Calu3 (cell line): ENCODE data around the gene RPUSD1. TPM values are rescaled to one million over a fixed set of nuclear protein-coding genes. Genes with fewer than 3 reads are reported as not detected.

Source experiments
- BruUV-seq: library from RNA; stranded (reverse); fragments of 400-500 nt; replicated peaks from 2 replicates; lab custom pipeline; 2021; lab: Mats Ljungman, UMichigan
- CTCF ChIA-PET: fragments of 300-600 bp; sonication (Branson Sonifier 250); formaldehyde crosslinking; loops from one replicate; lab custom pipeline; 2022; ENCODE audit warnings: antibody characterized with exemption; lab: Charles Lee
- DNase-seq: peaks from one replicate; pipeline ENCODE4 v3.0.0; 2022
- H3K27ac Mint-ChIP-seq: one replicate; pipeline ENCODE4 v1.8.0; 2022; ENCODE audit warnings: mixed read lengths; ENCODE audit not compliant: unreplicated experiment
- H3K27me3 Mint-ChIP-seq: one replicate; pipeline ENCODE4 v1.8.0; 2022; ENCODE audit warnings: mixed read lengths; ENCODE audit not compliant: unreplicated experiment
- H3K36me3 Mint-ChIP-seq: one replicate; pipeline ENCODE4 v1.8.0; 2022; ENCODE audit warnings: mild to moderate bottlenecking, moderate library complexity, mixed read lengths; ENCODE audit not compliant: insufficient read depth, unreplicated experiment
- H3K4me1 Mint-ChIP-seq: one replicate; pipeline ENCODE4 v1.8.0; 2022; ENCODE audit warnings: mild to moderate bottlenecking, low read depth, mixed read lengths; ENCODE audit not compliant: unreplicated experiment
- H3K4me3 Mint-ChIP-seq: one replicate; pipeline ENCODE4 v1.8.0; 2022; ENCODE audit warnings: mild to moderate bottlenecking, low read depth, moderate library complexity, mixed read lengths; ENCODE audit not compliant: unreplicated experiment
- H3K9me3 Mint-ChIP-seq: one replicate; pipeline ENCODE4 v1.8.0; 2022; ENCODE audit warnings: low read depth, mixed read lengths; ENCODE audit not compliant: unreplicated experiment
- intact Hi-C: fragments of 100-400 bp; cut with micrococcal nuclease; formaldehyde crosslinking; loops from one replicate; pipeline ENCODE4 v1.10.0; 2022; ENCODE audit not compliant: unreplicated experiment
- total RNA-seq: library from RNA; stranded (reverse); gene quantifications from 2 replicates; pipeline ENCODE4 v1.2.3, GENCODE V29; 2022
- TF ChIP-seq, protein P1 (sequence below): fragments of 200-600 bp; IDR thresholded peaks from one replicate; pipeline ENCODE4 v1.8.0; 2022; ENCODE audit warnings: antibody characterized with exemption; ENCODE audit not compliant: unreplicated experiment

Gene RPUSD1
- total RNA-seq, 1 experiment from 2014 or later, result 47.5 TPM

DNA sequence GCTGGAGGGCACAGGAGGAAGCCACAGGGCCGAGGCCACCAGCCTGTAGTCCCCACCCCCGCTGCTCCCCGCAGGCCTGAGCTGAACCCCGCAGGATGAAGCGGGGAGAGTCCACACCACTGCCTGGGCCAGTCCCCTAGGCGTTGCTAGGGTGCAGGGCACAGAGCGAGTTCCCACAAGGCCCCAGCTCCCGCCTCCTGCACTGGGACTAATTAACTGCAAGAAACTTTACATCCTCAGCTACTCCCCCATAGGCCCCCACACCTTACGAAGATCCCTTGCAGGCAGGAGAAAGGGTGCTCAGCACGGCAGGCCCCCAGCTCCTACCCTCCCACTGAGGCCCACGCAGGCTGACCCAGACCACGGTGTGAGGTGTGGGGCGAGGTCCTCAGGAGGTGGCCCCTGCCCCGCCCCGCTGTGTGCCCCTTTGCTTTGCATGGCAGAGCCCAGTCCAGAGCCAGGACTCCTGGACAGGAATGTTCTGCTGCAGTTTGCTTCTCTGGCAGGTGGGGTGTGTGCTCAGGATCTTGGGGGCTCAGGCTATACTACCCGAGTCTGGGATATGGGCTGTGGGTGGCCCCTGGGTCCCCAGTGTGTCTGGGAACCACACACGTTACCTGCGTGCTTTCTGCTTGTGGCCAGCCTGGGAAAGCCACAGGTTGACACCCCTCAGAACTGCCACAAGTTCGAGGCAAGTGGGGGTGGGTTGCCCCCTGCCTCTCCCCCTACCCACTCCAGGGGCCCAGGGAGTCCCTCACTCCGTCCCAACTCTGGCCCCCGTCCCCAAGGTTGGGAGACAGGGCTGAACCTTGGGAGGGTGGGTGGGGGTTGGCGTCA is 11.1 kb upstream of the RPUSD1 start:
- BruUV-seq, result no TSS peak
- DNase-seq, result no peak
- CTCF ChIA-PET, result interaction anchor here (0.8 kb wide), 1 partner anchor 79 kb away, joined by 3 read pairs; no protein-coding TSS in a partner anchor

DNA sequence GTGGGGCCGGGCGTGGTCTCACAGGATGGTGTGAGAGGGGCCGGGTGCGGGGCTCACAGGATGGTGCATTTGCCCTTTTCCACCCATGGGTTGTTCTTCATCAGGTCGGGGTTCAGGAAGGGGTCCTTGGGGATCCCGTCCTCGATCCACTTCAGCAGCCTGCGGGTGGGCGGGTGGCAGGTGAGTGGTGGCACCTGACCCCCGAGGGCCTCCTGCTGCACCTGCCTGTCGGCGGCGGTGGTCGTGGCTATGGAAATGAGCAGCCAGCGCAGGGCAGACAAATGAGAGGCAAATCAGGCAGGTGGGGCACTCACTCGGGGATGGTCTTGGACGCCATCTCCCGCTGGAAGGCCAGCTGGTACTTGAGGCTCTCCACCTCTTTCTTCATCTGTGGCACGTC is 10.5 kb upstream of the RPUSD1 start:
- intact Hi-C loops, result no loop called here
- CTCF ChIA-PET, result interaction anchor here (0.8 kb wide), 1 partner anchor 78 kb away, joined by 3 read pairs; no protein-coding TSS in a partner anchor
- BruUV-seq, result no TSS peak
- DNase-seq, result no peak
- TF ChIP-seq, protein P1, sequence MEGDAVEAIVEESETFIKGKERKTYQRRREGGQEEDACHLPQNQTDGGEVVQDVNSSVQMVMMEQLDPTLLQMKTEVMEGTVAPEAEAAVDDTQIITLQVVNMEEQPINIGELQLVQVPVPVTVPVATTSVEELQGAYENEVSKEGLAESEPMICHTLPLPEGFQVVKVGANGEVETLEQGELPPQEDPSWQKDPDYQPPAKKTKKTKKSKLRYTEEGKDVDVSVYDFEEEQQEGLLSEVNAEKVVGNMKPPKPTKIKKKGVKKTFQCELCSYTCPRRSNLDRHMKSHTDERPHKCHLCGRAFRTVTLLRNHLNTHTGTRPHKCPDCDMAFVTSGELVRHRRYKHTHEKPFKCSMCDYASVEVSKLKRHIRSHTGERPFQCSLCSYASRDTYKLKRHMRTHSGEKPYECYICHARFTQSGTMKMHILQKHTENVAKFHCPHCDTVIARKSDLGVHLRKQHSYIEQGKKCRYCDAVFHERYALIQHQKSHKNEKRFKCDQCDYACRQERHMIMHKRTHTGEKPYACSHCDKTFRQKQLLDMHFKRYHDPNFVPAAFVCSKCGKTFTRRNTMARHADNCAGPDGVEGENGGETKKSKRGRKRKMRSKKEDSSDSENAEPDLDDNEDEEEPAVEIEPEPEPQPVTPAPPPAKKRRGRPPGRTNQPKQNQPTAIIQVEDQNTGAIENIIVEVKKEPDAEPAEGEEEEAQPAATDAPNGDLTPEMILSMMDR, result no peak
- Mint-ChIP-seq H3K4me1 (no peaks in the 10 kb centered on the region), H3K9me3 (no peaks in the 10 kb centered on the region), H3K27me3 (peaks cover 30% of the 10 kb centered on the region), H3K27ac (no peak overlapping the region), H3K36me3 (peaks cover 72% of the 10 kb centered on the region), H3K4me3 (no peak overlapping the region)

More for the DNA sequence above, 11.1 kb upstream of the RPUSD1 start:
- peaks cover 37% of the 10 kb centered on the region for H3K27me3 Mint-ChIP-seq
- H3K4me3 Mint-ChIP-seq, result no peak overlapping the region
- TF ChIP-seq, protein P1, result no peak
- H3K4me1 Mint-ChIP-seq, result no peaks in the 10 kb centered on the region
- H3K9me3 Mint-ChIP-seq, result no peaks in the 10 kb centered on the region
- intact Hi-C loops, result no loop called here
- peaks cover 67% of the 10 kb centered on the region for H3K36me3 Mint-ChIP-seq
- no peak overlapping the region for H3K27ac Mint-ChIP-seq

DNA sequence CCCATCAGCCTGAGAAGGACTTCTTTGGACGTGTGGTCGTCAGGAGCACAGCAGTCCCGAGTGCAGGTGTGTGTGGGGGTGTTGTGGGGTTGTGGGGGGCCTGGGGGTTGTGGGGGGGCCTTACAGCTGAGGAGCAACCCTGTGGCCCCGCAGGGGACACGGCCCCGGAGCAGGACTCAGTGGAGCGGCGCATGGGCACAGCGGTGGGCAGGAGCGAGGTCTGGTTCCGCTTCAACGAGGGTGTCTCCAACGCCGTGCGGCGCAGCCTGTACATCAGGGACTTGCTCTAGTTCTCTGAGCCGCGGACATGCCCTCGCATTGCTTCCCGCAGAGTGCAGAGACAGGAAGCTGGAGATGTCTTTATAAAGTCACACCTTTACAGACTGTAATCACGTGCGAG is 9.5 kb upstream of the RPUSD1 start:
- Mint-ChIP-seq H3K4me1 (no peaks in the 10 kb centered on the region), H3K9me3 (no peaks in the 10 kb centered on the region), H3K27ac (no peak overlapping the region), H3K36me3 (peaks cover 72% of the 10 kb centered on the region), H3K27me3 (peaks cover 20% of the 10 kb centered on the region), H3K4me3 (no peak overlapping the region)
- CTCF ChIA-PET, result no interaction called here
- intact Hi-C loops, result no loop called here
- no TSS peak for BruUV-seq
- TF ChIP-seq, protein P1, result no peak
- no peak for DNase-seq

DNA sequence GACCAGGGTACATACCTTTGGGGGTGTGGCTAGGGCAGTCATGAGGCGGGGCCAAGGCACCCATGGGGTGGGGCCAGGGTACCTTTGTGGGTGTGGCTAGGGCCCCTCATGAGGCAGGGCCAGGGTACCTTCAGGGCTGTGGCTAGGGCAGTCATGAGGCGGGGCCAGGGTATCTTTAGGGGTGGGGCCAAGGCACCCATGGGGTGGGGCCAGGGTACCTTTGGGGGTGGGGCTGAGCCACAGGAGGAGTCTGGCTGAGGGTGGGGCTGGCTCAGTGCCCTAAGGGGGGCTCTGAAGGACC is 8.9 kb upstream of the RPUSD1 start:
- Mint-ChIP-seq H3K4me3 (no peak overlapping the region), H3K9me3 (no peaks in the 10 kb centered on the region), H3K27me3 (peaks cover 14% of the 10 kb centered on the region), H3K36me3 (peaks cover 66% of the 10 kb centered on the region), H3K27ac (no peak overlapping the region), H3K4me1 (no peaks in the 10 kb centered on the region)
- DNase-seq, result peak; percentile 56
- TF ChIP-seq, protein P1, result no peak
- intact Hi-C loops, result no loop called here
- CTCF ChIA-PET, result no interaction called here
- BruUV-seq, result no TSS peak
